ENCODE data around the gene ALDH4A1. TPM values are rescaled to one million over a fixed set of nuclear protein-coding genes. Genes with fewer than 3 reads are reported as not detected.

Gene ALDH4A1
- total and polyA plus RNA-seq, 8 donors = 3.5 to 16.0 (median 8.6) TPM

GRCh38 chr1:18861590-18861989, 40.8 kb downstream of the ALDH4A1 start:
- Histone ChIP-seq H3K27me3 (peaks cover 0 to 23% (median 5%) of the 10 kb centered on the region in 3 donors), H3K4me1 (no peaks in the 10 kb centered on the region)
- 50 to 66% (median 62%) methylated on average over 5 to 8 of the region's 8 CpGs for WGBS, 5 donors

GRCh38 chr1:18861082-18861481, 41.3 kb downstream of the ALDH4A1 start:
- no peak overlapping the region for H3K27ac ChIP-seq
- 73 to 78% (median 76%) methylated on average over 9 of the region's 9 CpGs for WGBS, 5 donors
- H3K4me3 ChIP-seq = no peak overlapping the region
- H3K9me3 ChIP-seq = no peaks in the 10 kb centered on the region
- H3K4me1 ChIP-seq = no peaks in the 10 kb centered on the region
- TF ChIP-seq CTCF (IDR thresholded peaks at IDR 0.05) = no peak
- TF ChIP-seq POLR2A (IDR thresholded peaks at IDR 0.05) = no peak
- no peak for TF ChIP-seq EP300 (IDR thresholded peaks at IDR 0.05)
- no peak for TF ChIP-seq POLR2AphosphoS5 (IDR thresholded peaks at IDR 0.05)
- H3K36me3 ChIP-seq = no peaks in the 10 kb centered on the region
- no peak for DNase-seq
- intact Hi-C loops (cut with DNase I; ENCODE audit: low total_unique reads) = no loop called here
- peaks cover 0 to 19% (median 5%) of the 10 kb centered on the region in 3 donors for H3K27me3 ChIP-seq

More at GRCh38 chr1:18861590-18861989, 40.8 kb downstream of the ALDH4A1 start:
- no peak for DNase-seq
- intact Hi-C loops (cut with DNase I; ENCODE audit: low total_unique reads) = no loop called here
- TF ChIP-seq POLR2AphosphoS5 (IDR thresholded peaks at IDR 0.05) (no peak), EP300 (IDR thresholded peaks at IDR 0.05) (no peak), CTCF (IDR thresholded peaks at IDR 0.05) (no peak), POLR2A (IDR thresholded peaks at IDR 0.05) (no peak)
- Histone ChIP-seq H3K9me3 (no peaks in the 10 kb centered on the region), H3K36me3 (no peaks in the 10 kb centered on the region), H3K27ac (no peak overlapping the region), H3K4me3 (no peak overlapping the region)

DNA sequence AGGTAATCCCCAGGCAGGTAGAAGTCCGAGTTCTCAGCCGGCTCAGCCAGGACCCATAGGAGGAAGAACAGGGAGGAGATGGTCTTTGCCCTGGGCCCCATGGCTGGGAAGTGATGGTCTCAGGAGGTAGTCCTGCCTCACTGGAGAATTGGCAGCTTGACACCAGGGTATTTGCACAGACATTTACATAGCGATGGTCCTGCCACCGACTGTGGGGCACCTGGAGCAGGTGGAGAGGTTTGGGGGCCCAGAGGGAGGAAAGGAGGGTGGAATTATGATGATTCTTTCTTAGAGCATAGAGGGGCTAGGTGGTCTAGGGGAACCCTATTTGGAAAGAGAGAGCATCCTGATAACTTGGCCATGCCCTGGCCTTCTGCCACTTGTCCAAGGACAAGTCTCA, 42.8 kb downstream of the ALDH4A1 start, which contains the start of gene TAS1R2:
TAS1R2 (minus strand) TSS at position 101 of the 400 bp plus-strand sequence; CDS start at position 101, 0 bp downstream.
- WGBS, 5 donors = 55 to 73% (median 62%) methylated on average over 4 of the region's 4 CpGs
- H3K27ac ChIP-seq = no peak within 1 kb of the TSS
- H3K27me3 ChIP-seq = peaks cover 0 to 13% (median 0%) of the 10 kb centered on the region in 3 donors
- no peak for TF ChIP-seq EP300 (IDR thresholded peaks at IDR 0.05)
- TF ChIP-seq POLR2A (IDR thresholded peaks at IDR 0.05) = no peak
- TF ChIP-seq CTCF (IDR thresholded peaks at IDR 0.05) = no peak
- TF ChIP-seq POLR2AphosphoS5 (IDR thresholded peaks at IDR 0.05) = no peak
- H3K9me3 ChIP-seq = no peaks in the 10 kb centered on the region
- no peak within 1 kb of the TSS for H3K4me3 ChIP-seq
- H3K36me3 ChIP-seq = no peaks in the 10 kb centered on the region
- DNase-seq = no peak
- intact Hi-C loops (cut with DNase I; ENCODE audit: low total_unique reads) = no loop called here
- no peaks in the 10 kb centered on the region for H3K4me1 ChIP-seq

GRCh38 chr1:18858070-18858688, 44.2 kb downstream of the ALDH4A1 start:
- intact Hi-C loops (cut with DNase I; ENCODE audit: low total_unique reads) = no loop called here
- TF ChIP-seq POLR2A (IDR thresholded peaks at IDR 0.05) (no peak), CTCF (IDR thresholded peaks at IDR 0.05) (no peak)
- 85 to 89% (median 87%) methylated on average over 7 of the region's 7 CpGs for WGBS, 5 donors

More at GRCh38 chr1:18858070-18858688, 44.2 kb downstream of the ALDH4A1 start:
- Histone ChIP-seq H3K27me3 (peaks cover 0 to 21% (median 0%) of the 10 kb centered on the region in 3 donors), H3K4me3 (no peak overlapping the region), H3K36me3 (no peaks in the 10 kb centered on the region), H3K27ac (no peak overlapping the region), H3K4me1 (no peaks in the 10 kb centered on the region), H3K9me3 (no peaks in the 10 kb centered on the region)
- DNase-seq = no peak

All from stomach (tissue), 9 donors.